ENCODE results near the gene ATP5MK. TPM values are rescaled to one million over a fixed set of nuclear protein-coding genes. Genes with fewer than 3 reads are reported as not detected.

ATP5MK gene
- total RNA-seq, 2 experiments from 2014 or later, result 117 to 307 TPM

GRCh38 chr10:103350517-103351260, 45.6 kb downstream of the ATP5MK start, which contains the start of gene PCGF6:
TSS of gene PCGF6 (minus strand) at chr10:103351140. CDS start at chr10:103351066, 74 bp downstream.
- intact Hi-C loops (cut with micrococcal nuclease; ENCODE audit: unreplicated experiment), result loop anchor here (2.0 kb wide), 1 partner anchor 18 kb away; no protein-coding TSS in a partner anchor
- Histone ChIP-seq H3K9me3 (ENCODE audit: low read length) (no peaks in the 10 kb centered on the region), H2AFZ (ENCODE audit: low read length) (peak within 1 kb of the TSS; percentile 98), H4K20me1 (ENCODE audit: insufficient read depth, low read length) (no peaks in the 10 kb centered on the region), H3K4me2 (ENCODE audit: low read length) (peak within 1 kb of the TSS; percentile 71), H3K36me3 (ENCODE audit: insufficient read depth, low read length) (peaks cover 26% of the 10 kb centered on the region), H3K79me2 (ENCODE audit: insufficient read depth, low read depth, low read length) (peaks cover 18% of the 10 kb centered on the region; the same call in 1 of the 2 replicates), H3K4me1 (ENCODE audit: insufficient read depth, low read length, poor library complexity, severe bottlenecking) (peaks cover 18% of the 10 kb centered on the region), H3K9me2 (ENCODE audit: insufficient read depth, low read length) (no peaks in the 10 kb centered on the region), H3K27ac (ENCODE audit: low read depth, low read length, poor library complexity, severe bottlenecking) (peak within 1 kb of the TSS; percentile 46), H3K4me3 (ENCODE audit: low read depth, low read length, poor library complexity, severe bottlenecking) (peak within 1 kb of the TSS; percentile 79)
- BruUV-seq (replicated peaks), result no TSS peak
- ChIA-PET POLR2A (interaction anchor here (0.9 to 3.6 kb wide), 5 partner anchors 12 to 25 kb away, joined by 3 to 17 read pairs (median 3); partner anchors contain the start of gene TAF5), CTCF (ENCODE audit: unreplicated experiment) (interaction anchor here (0.5 to 0.6 kb wide), 4 partner anchors 19 to 432 kb away, joined by 3 to 4 read pairs (median 4); partner anchors contain the start of gene CNNM2)
- DNase-seq (ENCODE audit: low spot score), result peak; percentile 90
- TF ChIP-seq CTCF (conservative IDR thresholded peaks at IDR 0.05; ENCODE audit: low read length) (no peak), EZH2phosphoT487 (IDR thresholded peaks at IDR 0.05; ENCODE audit: borderline replicate concordance, low read depth, low read length) (no peak)

- TF ChIP-seq EZH2phosphoT487 (IDR thresholded peaks at IDR 0.05; ENCODE audit: borderline replicate concordance, low read depth, low read length), result no peak
- no peak for TF ChIP-seq CTCF (conservative IDR thresholded peaks at IDR 0.05; ENCODE audit: low read length)
- no TSS peak for BruUV-seq (replicated peaks)
- H3K4me3 ChIP-seq (ENCODE audit: low read depth, low read length, poor library complexity, severe bottlenecking), result peak overlapping the region; percentile 79
- H3K9me2 ChIP-seq (ENCODE audit: insufficient read depth, low read length), result no peaks in the 10 kb centered on the region
- no peaks in the 10 kb centered on the region for H3K9me3 ChIP-seq (ENCODE audit: low read length)
- ChIA-PET CTCF (ENCODE audit: unreplicated experiment) (interaction anchor here (0.6 kb wide), 1 partner anchor 18 kb away, joined by 3 read pairs; no protein-coding TSS in a partner anchor), POLR2A (interaction anchor here (0.6 to 3.6 kb wide), 7 partner anchors 12 to 212 kb away, joined by 3 to 17 read pairs (median 3); partner anchors contain the start of gene TAF5)
- H2AFZ ChIP-seq (ENCODE audit: low read length), result peak overlapping the region; percentile 98; the same call in 1 of the 2 replicates
- no peaks in the 10 kb centered on the region for H4K20me1 ChIP-seq (ENCODE audit: insufficient read depth, low read length)
- intact Hi-C loops (cut with micrococcal nuclease; ENCODE audit: unreplicated experiment), result loop anchor here (2.0 kb wide), 1 partner anchor 19 kb away; no protein-coding TSS in a partner anchor
- H3K4me2 ChIP-seq (ENCODE audit: low read length), result peak overlapping the region; percentile 71
- H3K4me1 ChIP-seq (ENCODE audit: insufficient read depth, low read length, poor library complexity, severe bottlenecking), result peaks cover 18% of the 10 kb centered on the region
- no peak for DNase-seq (ENCODE audit: low spot score)
- H3K36me3 ChIP-seq (ENCODE audit: insufficient read depth, low read length), result peaks cover 32% of the 10 kb centered on the region
- H3K79me2 ChIP-seq (ENCODE audit: insufficient read depth, low read depth, low read length), result peaks cover 18% of the 10 kb centered on the region; the same call in 1 of the 2 replicates
- H3K27ac ChIP-seq (ENCODE audit: low read depth, low read length, poor library complexity, severe bottlenecking), result peak overlapping the region; percentile 46
Measured at GRCh38 chr10:103350175-103350516, 46.1 kb downstream of the ATP5MK start.

Small RNA genes within 50 kb of the gene (microRNA-seq; reads per million reads assigned to microRNA genes)
- 7,124 reads per million, percentile 93 among the genes with 10 or more reads in this experiment for gene MIR1307 (ENCODE audit: borderline replicate concordance)

Other genes starting within 250 kb of the ATP5MK start
- gene NT5C2, start 203.2 kb downstream of the ATP5MK start, total RNA-seq (2014; rRNA removed; shearing (Covaris generic)), result 72.0 and 73.5 TPM in 2 replicates
- 87.3 and 118 TPM in 2 replicates for gene NT5C2, start 203.2 kb downstream of the ATP5MK start, total RNA-seq (2022)
- not detected in 2 replicates for gene RPEL1, start 150.6 kb downstream of the ATP5MK start, total RNA-seq (2014; rRNA removed; shearing (Covaris generic))
- gene RPEL1, start 150.6 kb downstream of the ATP5MK start, total RNA-seq (2022), result not detected in 2 replicates
- not detected in 2 replicates for gene INA, start 119.3 kb downstream of the ATP5MK start, total RNA-seq (2014; rRNA removed; shearing (Covaris generic))
- gene INA, start 119.3 kb downstream of the ATP5MK start, total RNA-seq (2022), result not detected in 2 replicates
- 14.9 and 16.0 TPM in 2 replicates for gene PCGF6, start 45.3 kb downstream of the ATP5MK start, total RNA-seq (2014; rRNA removed; shearing (Covaris generic))
- 12.3 and 12.6 TPM in 2 replicates for gene PCGF6, start 45.3 kb downstream of the ATP5MK start, total RNA-seq (2022)
- gene TAF5, start 28.5 kb downstream of the ATP5MK start, total RNA-seq (2014; rRNA removed; shearing (Covaris generic)), result 15.9 and 20.2 TPM in 2 replicates
- 17.6 and 17.8 TPM in 2 replicates for gene TAF5, start 28.5 kb downstream of the ATP5MK start, total RNA-seq (2022)
- 54.5 and 62.9 TPM in 2 replicates for gene PDCD11, start 151 bp upstream of the ATP5MK start, total RNA-seq (2014; rRNA removed; shearing (Covaris generic))
- gene PDCD11, start 151 bp upstream of the ATP5MK start, total RNA-seq (2022), result 64.4 and 68.4 TPM in 2 replicates
- not detected in 2 replicates for gene CALHM2, start 55.9 kb upstream of the ATP5MK start, total RNA-seq (2014; rRNA removed; shearing (Covaris generic))
- gene CALHM2, start 55.9 kb upstream of the ATP5MK start, total RNA-seq (2022), result not detected in 2 replicates
- gene CALHM1, start 62.4 kb upstream of the ATP5MK start, total RNA-seq (2014; rRNA removed; shearing (Covaris generic)), result not detected in 2 replicates
- gene CALHM1, start 62.4 kb upstream of the ATP5MK start, total RNA-seq (2022), result 0.13 and 0.18 TPM in 2 replicates
- gene CALHM3, start 82.8 kb upstream of the ATP5MK start, total RNA-seq (2014; rRNA removed; shearing (Covaris generic)), result 0.26 TPM in 1 of 2 replicates, not detected in the other
- not detected in 2 replicates for gene CALHM3, start 82.8 kb upstream of the ATP5MK start, total RNA-seq (2022)
- gene NEURL1, start 97.2 kb upstream of the ATP5MK start, total RNA-seq (2014; rRNA removed; shearing (Covaris generic)), result 0.46 and 0.47 TPM in 2 replicates
- not detected in 2 replicates for gene NEURL1, start 97.2 kb upstream of the ATP5MK start, total RNA-seq (2022)

Measured in OCI-LY7 (cell line).